HepG2 (cell line): Measurements from ENCODE around the gene KRTAP5-6. TPM values are rescaled to one million over a fixed set of nuclear protein-coding genes. Genes with fewer than 3 reads are reported as not detected.

Source experiments
- ATAC-seq: fragments of 200-7000 bp; cut with Tn5 transposase; 3 replicates; pipeline ENCODE4 v1.9.1; 2020; ENCODE audit warnings: mild to moderate bottlenecking, moderate library complexity
- BruUV-seq: library from RNA; stranded (reverse); fragments of 400-500 nt; replicated peaks from 2 replicates; lab custom pipeline; 2021; lab: Mats Ljungman, UMichigan
- CTCF ChIA-PET: fragments of 300-600 bp; formaldehyde crosslinking; extraction: SDS; loops from one replicate; lab custom pipeline; 2021; ENCODE audit warnings: low total read pairs, inconsistent platforms, low intra/inter-chr PET ratio; lab: Yijun Ruan, JAX
- POLR2A ChIA-PET: fragments of 350-600 bp; sonication (Branson Sonifier 250); formaldehyde crosslinking; loops from one replicate; lab custom pipeline; 2020; ENCODE audit warnings: antibody characterized with exemption, inconsistent platforms; lab: Yijun Ruan, JAX
- DNase-seq: peaks from one replicate; pipeline ENCODE4 v3.0.0-alpha.2; 2015; ENCODE audit warnings: low spot score
- FAIRE-seq: peaks from 3 replicates; lab custom pipeline; 2011; peaks lifted over from hg19 to GRCh38; lab: Jason Lieb, UNC
- H2AFZ ChIP-seq: one replicate; pipeline ENCODE4 v1.6.1; 2011; ENCODE audit warnings: low read length, inconsistent platforms
- H3K27ac ChIP-seq: fragments of 300-600 bp; 3 replicates; pipeline ENCODE4 v1.8.0; 2011; ENCODE audit warnings: mixed run types, mild to moderate bottlenecking, mixed read lengths, low read length, inconsistent platforms; ENCODE audit not compliant: insufficient read depth; ENCODE audit errors: extremely low read length
- H3K27me3 ChIP-seq, 2 experiments: fragments of 200-600 bp in 1 of 2; 2 replicates in 1 of 2; 3 replicates in 1 of 2; pipeline versions ENCODE4 v1.6.0 to v1.8.0; 2011; ENCODE audit warnings: low read length in 2 of 2, mild to moderate bottlenecking in 2 of 2, moderate library complexity in 2 of 2, inconsistent platforms in 1 of 2; ENCODE audit not compliant: insufficient read depth in 2 of 2, control insufficient read depth in 1 of 2
- H3K36me3 ChIP-seq, 2 experiments: fragments of 200-600 bp in 1 of 2; replicated peaks in 1 of 2; 2 replicates in 1 of 2; 3 replicates in 1 of 2; pipeline versions ENCODE4 v1.5.1 to v1.8.0; 2011; ENCODE audit warnings: low read length in 2 of 2, inconsistent platforms in 1 of 2; ENCODE audit not compliant: insufficient read depth in 2 of 2, control insufficient read depth in 1 of 2
- H3K4me1 ChIP-seq: 2 replicates; pipeline ENCODE4 v1.5.1; 2012; ENCODE audit warnings: low read length, inconsistent platforms; ENCODE audit not compliant: insufficient read depth
- H3K4me2 ChIP-seq: 2 replicates; pipeline ENCODE4 v1.6.0; 2011; ENCODE audit warnings: low read depth, low read length, inconsistent platforms
- H3K4me3 ChIP-seq, 3 experiments: fragments of 200-600 bp in 1 of 3; sonication (generic), shearing (Covaris generic) in 1 of 3; replicated peaks in 1 of 3; 2 replicates each; pipeline ENCODE4 v1.5.1; 2011 to 2016; ENCODE audit warnings: low read length in 3 of 3, inconsistent platforms in 2 of 3, low read depth in 2 of 3, mild to moderate bottlenecking in 2 of 3, control low read depth in 1 of 3, mixed read lengths in 1 of 3; ENCODE audit not compliant: insufficient read depth in 1 of 3
- H3K79me2 ChIP-seq: one replicate; pipeline ENCODE4 v1.6.1; 2011; ENCODE audit warnings: low read length, inconsistent platforms; ENCODE audit not compliant: insufficient read depth
- H3K9ac ChIP-seq: 2 replicates; pipeline ENCODE4 v1.6.0; 2011; ENCODE audit warnings: mild to moderate bottlenecking, low read depth, low read length, inconsistent platforms; ENCODE audit not compliant: insufficient read depth
- H3K9me3 ChIP-seq: 2 replicates; pipeline ENCODE4 v1.5.1; 2012; ENCODE audit warnings: mild to moderate bottlenecking, low read length
- H4K20me1 ChIP-seq: 2 replicates; pipeline ENCODE4 v1.6.0; 2011; ENCODE audit warnings: inconsistent platforms, mild to moderate bottlenecking, low read length, moderate library complexity; ENCODE audit not compliant: insufficient read depth
- JDP2 ChIP-seq: sonication (generic); formaldehyde crosslinking; IDR thresholded peaks from 2 replicates; pipeline ENCODE4 v1.8.1; 2022; ENCODE audit warnings: missing genetic modification reagents, borderline replicate concordance
- KDM6A ChIP-seq: IDR thresholded peaks from 2 replicates; pipeline ENCODE4 v1.6.1; 2016; ENCODE audit warnings: low read depth
- ZBTB3 ChIP-seq: sonication (generic); formaldehyde crosslinking; IDR thresholded peaks from 2 replicates; pipeline ENCODE4 v1.4.0; 2020; ENCODE audit warnings: low read depth, mild to moderate bottlenecking, moderate library complexity, missing genetic modification reagents, borderline replicate concordance
- ZBTB43 ChIP-seq: sonication (generic); formaldehyde crosslinking; conservative IDR thresholded peaks from 2 replicates; pipeline ENCODE4 v1.4.0; 2020; ENCODE audit warnings: missing genetic modification reagents
- ZNF263 ChIP-seq: sonication (generic); formaldehyde crosslinking; IDR thresholded peaks from 2 replicates; pipeline ENCODE4 v1.4.0; 2020; ENCODE audit warnings: missing genetic modification reagents
- ZNF3 ChIP-seq: IDR thresholded peaks from 2 replicates; pipeline ENCODE4 v1.7.0; 2017; ENCODE audit warnings: inconsistent platforms
- ZNF614 ChIP-seq: IDR thresholded peaks from 2 replicates; pipeline ENCODE4 v1.6.1; 2018; ENCODE audit warnings: missing biosample characterization, missing genetic modification reagents, inconsistent platforms, borderline replicate concordance
- ZNF709 ChIP-seq: sonication (generic); formaldehyde crosslinking; IDR thresholded peaks from 2 replicates; pipeline ENCODE4 v1.5.0; 2020; ENCODE audit warnings: mild to moderate bottlenecking, missing genetic modification reagents
- WGBS: methylation state at CpG from one replicate; pipeline ENCODE4 v1.1.6; 2017; ENCODE audit warnings: low lambda C conversion rate; 5-methylcytosine and 5-hydroxymethylcytosine counted together
- in situ Hi-C: cut with HindIII; loops from 2 replicates; pipeline ENCODE4 v1.10.0; 2017; ENCODE audit warnings: low pct_unique_long_range_greater_than_20kb; ENCODE audit not compliant: extremely low pct_ligation_motif_present
- intact Hi-C: fragments of 100-400 bp; cut with micrococcal nuclease; formaldehyde crosslinking; loops from one replicate; pipeline ENCODE4 v1.10.0; 2022; ENCODE audit not compliant: unreplicated experiment
- polyA plus RNA-seq, 8 experiments: library from polyadenylated mRNA; depleted of rRNA in 3 of 8; stranded (reverse) in 7 of 8; unstranded in 1 of 8; fragments of >200 nt; fragmentation: Illumina TruSeq in 4 of 8; extraction: Trizol in 4 of 8; gene quantifications; 2 replicates each; pipeline versions ENCODE4 v1.2.1 to v1.2.3, GENCODE V29; 2011 to 2016; ENCODE audit warnings: low read depth in 4 of 8, missing spikeins in 1 of 8, mixed read lengths in 1 of 8; ENCODE audit not compliant: insufficient read depth in 1 of 8
- total RNA-seq, 5 experiments: library from RNA; depleted of rRNA; stranded (reverse); fragments of >200 nt; fragmentation: Illumina TruSeq; extraction: Trizol; gene quantifications; 2 replicates each; pipeline ENCODE4 v1.2.3, GENCODE V29; 2016; ENCODE audit warnings: low read depth in 1 of 5

The KRTAP5-6 gene
- total and polyA plus RNA-seq, 2 of the 13 experiments (the other 11 are each of a cell fraction or from before 2014, with no cell fraction given) = not detected

- intact Hi-C loops = no loop called here
- H3K36me3 ChIP-seq = no peaks in the 10 kb centered on the region
- H2AFZ ChIP-seq = no peak overlapping the region
- ATAC-seq (peak; percentile 23; the same call in 1 of the 3 replicates), FAIRE-seq (no peak), DNase-seq (no peak)
- no peak for TF ChIP-seq ZNF614 (CRISPR knock-in tag)
- TF ChIP-seq ZNF263 (CRISPR knock-in tag) = peak; percentile 68
- ChIA-PET CTCF (no interaction called here), POLR2A (no interaction called here)
- H3K27ac ChIP-seq = no peak overlapping the region
- H3K4me3 ChIP-seq = no peak overlapping the region
- H3K4me2 ChIP-seq = no peak overlapping the region
- in situ Hi-C loops = no loop called here
- peaks cover 13% of the 10 kb centered on the region for H3K9me3 ChIP-seq
- no peaks in the 10 kb centered on the region for H4K20me1 ChIP-seq
- no TSS peak for BruUV-seq
- peaks cover 0 to 68% of the 10 kb centered on the region in 2 experiments; a peak in 4 of 5 replicates for H3K27me3 ChIP-seq
- no peak overlapping the region for H3K9ac ChIP-seq
- WGBS = no CpG with 5 or more reads among the region's 10 CpGs
- H3K79me2 ChIP-seq = no peaks in the 10 kb centered on the region
- no peaks in the 10 kb centered on the region for H3K4me1 ChIP-seq
Measured at GRCh38 chr11:1734641-1735081, 37.7 kb downstream of the KRTAP5-6 start.

GRCh38 chr11:1735271-1735670 is 38.3 kb downstream of the KRTAP5-6 start:
- CTCF ChIA-PET = no interaction called here
- no TSS peak for BruUV-seq
- TF ChIP-seq JDP2 (CRISPR knock-in tag) (no peak), ZNF3 (no peak), KDM6A (CRISPR knock-in tag) (no peak), ZNF709 (CRISPR knock-in tag) (no peak), ZBTB3 (CRISPR knock-in tag) (no peak), ZBTB43 (CRISPR knock-in tag) (no peak)
- no peak overlapping the region for H3K4me3 ChIP-seq
- no peaks in the 10 kb centered on the region for H4K20me1 ChIP-seq
- no peak overlapping the region for H2AFZ ChIP-seq
- intact Hi-C loops = no loop called here
- no peaks in the 10 kb centered on the region for H3K4me1 ChIP-seq
- POLR2A ChIA-PET = no interaction called here
- no peaks in the 10 kb centered on the region for H3K36me3 ChIP-seq
- H3K27ac ChIP-seq = no peak overlapping the region
- H3K4me2 ChIP-seq = no peak overlapping the region
- peaks cover 13% of the 10 kb centered on the region for H3K9me3 ChIP-seq
- no peak for ATAC-seq
- H3K79me2 ChIP-seq = no peaks in the 10 kb centered on the region
- FAIRE-seq = no peak
- peaks cover 0 to 65% of the 10 kb centered on the region in 2 experiments; a peak in 4 of 5 replicates for H3K27me3 ChIP-seq
- no peak for DNase-seq
- WGBS = 29% methylated on average over 15 of the region's 16 CpGs
- H3K9ac ChIP-seq = no peak overlapping the region
- in situ Hi-C loops = no loop called here
